GM21360 (cell line): ENCODE results near the gene SGK1.

Experiments used
- ATAC-seq: cut with Tn5 transposase; IDR thresholded peaks from one replicate; pipeline ENCODE4 v1.9.1; 2021; ENCODE audit warnings: mild to moderate bottlenecking, moderate library complexity; ENCODE audit not compliant: unreplicated experiment

The SGK1 gene

GRCh38 chr6:134173936-134174671 is 143.8 kb downstream of the SGK1 start:
- no peak for ATAC-seq

- ATAC-seq = no peak
Observed at GRCh38 chr6:134173366-134173725, 144.6 kb downstream of the SGK1 start.

GRCh38 chr6:134172706-134173365 is 145.1 kb downstream of the SGK1 start:
- no peak for ATAC-seq

GRCh38 chr6:134172020-134172705 is 145.7 kb downstream of the SGK1 start:
- ATAC-seq = no peak

- no peak for ATAC-seq
Observed at GRCh38 chr6:134171517-134171916, 146.4 kb downstream of the SGK1 start.

- no peak for ATAC-seq
Observed at GRCh38 chr6:134170844-134171243, 147.1 kb downstream of the SGK1 start.

GRCh38 chr6:134169871-134170486 is 147.9 kb downstream of the SGK1 start:
- ATAC-seq = no peak

GRCh38 chr6:134168590-134169208 is 149.2 kb downstream of the SGK1 start:
- ATAC-seq = no peak

GRCh38 chr6:134166511-134167261 is 151.2 kb downstream of the SGK1 start:
- no peak for ATAC-seq

GRCh38 chr6:134165561-134166201 is 152.2 kb downstream of the SGK1 start:
- ATAC-seq = no peak

GRCh38 chr6:134164300-134164699 is 153.6 kb downstream of the SGK1 start:
- no peak for ATAC-seq

GRCh38 chr6:134162932-134163331 is 155.0 kb downstream of the SGK1 start:
- no peak for ATAC-seq

- ATAC-seq = no peak
Observed at GRCh38 chr6:134161041-134161440, 156.9 kb downstream of the SGK1 start.

GRCh38 chr6:134152767-134153485 is 165.0 kb downstream of the SGK1 start:
- ATAC-seq = no peak

GRCh38 chr6:134148566-134148965 is 169.3 kb downstream of the SGK1 start:
- no peak for ATAC-seq

GRCh38 chr6:134147034-134147533 is 170.8 kb downstream of the SGK1 start:
- ATAC-seq = no peak

GRCh38 chr6:134146268-134147033 is 171.5 kb downstream of the SGK1 start:
- ATAC-seq = no peak

- no peak for ATAC-seq
Observed at GRCh38 chr6:134145786-134146185, 172.1 kb downstream of the SGK1 start.
